Retina (tissue), 1 donor: ENCODE measurements around the gene KAZN.

Experiments used
- DNase-seq: peaks from one replicate; pipeline ENCODE4 v3.0.0-alpha.2; 2016

KAZN gene

GRCh38 chr1:14648896-14649855 lies 50.7 kb downstream of the KAZN start:
- DNase-seq, result no peak

- DNase-seq, result no peak
These were observed 51.5 kb downstream of the KAZN start for GRCh38 chr1:14649976-14650375.

GRCh38 chr1:14650951-14651350 lies 52.5 kb downstream of the KAZN start:
- no peak for DNase-seq

GRCh38 chr1:14652840-14653239 lies 54.4 kb downstream of the KAZN start:
- DNase-seq, result no peak

GRCh38 chr1:14653461-14653960 lies 55.0 kb downstream of the KAZN start:
- DNase-seq, result no peak

GRCh38 chr1:14654554-14654953 lies 56.1 kb downstream of the KAZN start:
- DNase-seq, result no peak

- DNase-seq, result peak; percentile 35
These were observed 56.9 kb downstream of the KAZN start for GRCh38 chr1:14655385-14655784.

- DNase-seq, result no peak
These were observed 58.0 kb downstream of the KAZN start for GRCh38 chr1:14656384-14656937.

GRCh38 chr1:14658642-14659041 lies 60.2 kb downstream of the KAZN start:
- no peak for DNase-seq

- peak; percentile 43 for DNase-seq
These were observed 61.4 kb downstream of the KAZN start for GRCh38 chr1:14659913-14660312.

- no peak for DNase-seq
These were observed 62.3 kb downstream of the KAZN start for GRCh38 chr1:14660801-14661200.

GRCh38 chr1:14661222-14661621 lies 62.7 kb downstream of the KAZN start:
- no peak for DNase-seq

GRCh38 chr1:14662116-14662515 lies 63.6 kb downstream of the KAZN start:
- no peak for DNase-seq

GRCh38 chr1:14663773-14664172 lies 65.3 kb downstream of the KAZN start:
- no peak for DNase-seq

- DNase-seq, result no peak
These were observed 67.9 kb downstream of the KAZN start for GRCh38 chr1:14666373-14666772.

GRCh38 chr1:14666962-14667650 lies 68.6 kb downstream of the KAZN start:
- DNase-seq, result no peak

GRCh38 chr1:14667651-14667984 lies 69.1 kb downstream of the KAZN start:
- DNase-seq, result no peak

- DNase-seq, result no peak
These were observed 70.1 kb downstream of the KAZN start for GRCh38 chr1:14668538-14668937.

GRCh38 chr1:14672005-14672404 lies 73.5 kb downstream of the KAZN start:
- no peak for DNase-seq

- DNase-seq, result no peak
These were observed 75.5 kb downstream of the KAZN start for GRCh38 chr1:14674030-14674429.

- no peak for DNase-seq
These were observed 77.9 kb downstream of the KAZN start for GRCh38 chr1:14676400-14676799.

GRCh38 chr1:14677292-14677971 lies 78.9 kb downstream of the KAZN start:
- no peak for DNase-seq

GRCh38 chr1:14678011-14678638 lies 79.6 kb downstream of the KAZN start:
- DNase-seq, result no peak
